Lower lobe of right lung (tissue), 2 donors: Measurements from ENCODE around the gene POLR2J. TPM values are rescaled to one million over a fixed set of nuclear protein-coding genes. Genes with fewer than 3 reads are reported as not detected.
"Not testable (repeated sequence)": the region's sequence is repeated elsewhere in the genome, so short reads cannot be mapped to it uniquely, and the experiment has no call there.

Experiments
- ATAC-seq, 2 donors: fragments of 200-7000 bp; cut with Tn5 transposase; one replicate each; pipeline ENCODE4 v1.9.1; 2020 to 2022; ENCODE audit warnings: mild to moderate bottlenecking in 2 of 2, moderate library complexity in 2 of 2
- DNase-seq: peaks from one replicate; pipeline ENCODE4 v3.0.0-alpha.2; 2020
- H3K27ac ChIP-seq: fragments of 200-600 bp; one replicate; pipeline ENCODE4 v1.8.0; 2022
- H3K27me3 ChIP-seq: fragments of 200-600 bp; one replicate; pipeline ENCODE4 v1.8.0; 2022; ENCODE audit warnings: low read depth
- H3K36me3 ChIP-seq: fragments of 200-600 bp; one replicate; pipeline ENCODE4 v1.8.0; 2022; ENCODE audit warnings: mild to moderate bottlenecking
- H3K4me1 ChIP-seq: fragments of 200-600 bp; one replicate; pipeline ENCODE4 v1.8.0; 2022
- H3K4me3 ChIP-seq: fragments of 200-600 bp; one replicate; pipeline ENCODE4 v1.8.0; 2022; ENCODE audit warnings: mild to moderate bottlenecking
- H3K9me3 ChIP-seq: fragments of 200-600 bp; one replicate; pipeline ENCODE4 v1.8.0; 2022
- CTCF ChIP-seq: fragments of 200-600 bp; IDR thresholded peaks from one replicate; pipeline ENCODE4 v1.8.0; 2022; ENCODE audit warnings: antibody characterized with exemption, mild to moderate bottlenecking
- intact Hi-C: fragments of 100-400 bp; cut with DNase I; formaldehyde crosslinking; loops from one replicate; pipeline ENCODE4 v1.11.0; 2022
- total RNA-seq: library from RNA; stranded (reverse); fragmentation: NEBNext Ultra II Directional; extraction: Animal tissue kit (Norgen Biotek cat#: 25700); gene quantifications from one replicate; pipeline ENCODE4 v1.2.1, GENCODE V29; 2021
- donor health status: DM: no; HTN: yes; CAD: no; lungs with severe emphysema.

The POLR2J gene
- total RNA-seq, 1 donor from 2014 or later, result 37.9 TPM

GRCh38 chr7:102484317-102484716 is 5.6 kb upstream of the POLR2J start:
- H3K27me3 ChIP-seq, intact Hi-C loops: not testable (repeated sequence)

GRCh38 chr7:102481962-102482361 is 3.2 kb upstream of the POLR2J start:
- H3K27ac ChIP-seq, H3K9me3 ChIP-seq, ATAC-seq, H3K4me1 ChIP-seq, intact Hi-C loops, H3K36me3 ChIP-seq, H3K27me3 ChIP-seq, H3K4me3 ChIP-seq: not testable (repeated sequence)
- DNase-seq, result peak; percentile 8

More at GRCh38 chr7:102484317-102484716, 5.6 kb upstream of the POLR2J start:
- not testable (repeated sequence) for H3K4me1 ChIP-seq, H3K9me3 ChIP-seq, H3K27ac ChIP-seq, H3K36me3 ChIP-seq, DNase-seq, ATAC-seq, H3K4me3 ChIP-seq

- peak; percentile 57 for DNase-seq
- peak; percentile 54 for TF ChIP-seq CTCF
- ATAC-seq, result peak in 1 of 2 donors; percentile 67
- H3K27ac ChIP-seq, H3K27me3 ChIP-seq, intact Hi-C loops, H3K36me3 ChIP-seq, H3K4me1 ChIP-seq, H3K4me3 ChIP-seq, H3K9me3 ChIP-seq: not testable (repeated sequence)
Measured at GRCh38 chr7:102479982-102480637, 1.4 kb upstream of the POLR2J start.

- H3K27ac ChIP-seq, H3K4me3 ChIP-seq, intact Hi-C loops, H3K4me1 ChIP-seq, H3K9me3 ChIP-seq, DNase-seq, H3K27me3 ChIP-seq: not testable (repeated sequence)
- ATAC-seq, result peak in 1 of 2 donors; percentile 22
- peaks cover 11% of the 10 kb centered on the region for H3K36me3 ChIP-seq
Measured at GRCh38 chr7:102479209-102479584, 475 bp upstream of the POLR2J start.

- peaks cover 43% of the 10 kb centered on the region for H3K36me3 ChIP-seq
- H3K27me3 ChIP-seq, ATAC-seq, H3K4me1 ChIP-seq, H3K9me3 ChIP-seq, intact Hi-C loops, H3K4me3 ChIP-seq, H3K27ac ChIP-seq: not testable (repeated sequence)
- DNase-seq, result peak; percentile 32
Measured at GRCh38 chr7:102474736-102475435, 3.8 kb downstream of the POLR2J start.

- ATAC-seq, intact Hi-C loops: not testable (repeated sequence)
- peaks cover 50% of the 10 kb centered on the region for H3K36me3 ChIP-seq
Measured at GRCh38 chr7:102474116-102474515, 4.6 kb downstream of the POLR2J start.

GRCh38 chr7:102473271-102473991 is 5.3 kb downstream of the POLR2J start:
- Histone ChIP-seq H3K27ac (no peak overlapping the region), H3K36me3 (peaks cover 54% of the 10 kb centered on the region), H3K4me1 (peaks cover 5% of the 10 kb centered on the region), H3K27me3 (no peaks in the 10 kb centered on the region), H3K9me3 (no peaks in the 10 kb centered on the region), H3K4me3 (no peak overlapping the region)
- ATAC-seq (no peak), DNase-seq (peak; percentile 25)
- intact Hi-C loops, result no loop called here
- TF ChIP-seq CTCF, result no peak

More at GRCh38 chr7:102474116-102474515, 4.6 kb downstream of the POLR2J start:
- not testable (repeated sequence) for H3K9me3 ChIP-seq, H3K4me3 ChIP-seq, H3K4me1 ChIP-seq, H3K27me3 ChIP-seq, H3K27ac ChIP-seq
- peak; percentile 10 for DNase-seq
